Activated CD4-positive, alpha-beta T cell treated with anti-CD3 and anti-CD28 coated beads, Interleukin-2, amount 10 ng/mL, durations not matched to agents 7 days and 5 days (primary cell): Measurements from ENCODE around the gene SLC25A53. TPM values are rescaled to one million over a fixed set of nuclear protein-coding genes. Genes with fewer than 3 reads are reported as not detected.
"Not testable (repeated sequence)": the region's sequence is repeated elsewhere in the genome, so short reads cannot be mapped to it uniquely, and the experiment has no call there.

Source experiments
- CTCF ChIA-PET: fragments of 350-600 bp; sonication (Branson Sonifier 250); formaldehyde crosslinking; loops from one replicate; lab custom pipeline; 2021; ENCODE audit warnings: antibody characterized with exemption; lab: Charles Lee
- POLR2A ChIA-PET: fragments of 350-600 bp; sonication (Branson Sonifier 250); formaldehyde crosslinking; loops from one replicate; lab custom pipeline; 2021; ENCODE audit warnings: antibody characterized with exemption; lab: Charles Lee
- DNase-seq: peaks from one replicate; pipeline ENCODE4 v3.0.0-alpha.2; 2020
- H3K27ac Mint-ChIP-seq: one replicate; pipeline ENCODE4 v1.8.0; 2021; ENCODE audit warnings: mild to moderate bottlenecking, moderate library complexity, mixed read lengths
- H3K27me3 Mint-ChIP-seq: one replicate; pipeline ENCODE4 v1.8.0; 2021; ENCODE audit warnings: mixed read lengths
- H3K36me3 Mint-ChIP-seq: one replicate; pipeline ENCODE4 v1.8.0; 2021; ENCODE audit warnings: low read depth, mixed read lengths
- H3K4me1 Mint-ChIP-seq: one replicate; pipeline ENCODE4 v1.8.0; 2021; ENCODE audit warnings: mixed read lengths
- H3K4me3 Mint-ChIP-seq: one replicate; pipeline ENCODE4 v1.8.0; 2021; ENCODE audit warnings: mild to moderate bottlenecking, moderate library complexity, mixed read lengths
- H3K9me3 Mint-ChIP-seq: one replicate; pipeline ENCODE4 v1.8.0; 2021; ENCODE audit warnings: mixed read lengths
- total RNA-seq, 2 experiments: library from RNA; stranded (reverse); gene quantifications; one replicate each; pipeline ENCODE4 v1.2.3, GENCODE V29; 2021

The SLC25A53 gene
- total RNA-seq, 2 experiments from 2014 or later: 6.3 to 10.3 TPM

DNA sequence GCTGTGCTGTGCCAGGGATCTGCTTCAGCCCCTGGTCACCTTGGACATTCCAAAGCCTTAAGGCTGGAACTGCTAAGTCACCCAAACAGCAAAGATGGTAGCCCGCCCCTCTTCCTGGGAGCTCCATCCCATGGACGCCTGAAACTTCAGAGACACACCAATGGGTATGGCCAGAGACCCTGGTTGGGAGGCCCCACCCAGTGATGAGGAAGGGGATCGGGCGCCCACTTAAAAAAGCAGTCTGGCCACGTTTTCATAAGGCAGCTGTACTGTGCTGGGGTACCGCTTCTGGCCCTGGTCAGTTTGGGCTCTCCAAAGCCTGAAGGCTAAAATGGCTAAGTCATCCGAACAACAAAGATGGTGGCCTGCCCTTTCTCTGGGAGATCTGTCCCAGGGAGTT is 71.3 kb downstream of the SLC25A53 start:
- Mint-ChIP-seq H3K36me3 (no peaks in the 10 kb centered on the region), H3K4me1 (no peaks in the 10 kb centered on the region), H3K27me3 (peaks cover 2% of the 10 kb centered on the region), H3K4me3 (no peak overlapping the region), H3K27ac (no peak overlapping the region), H3K9me3 (no peaks in the 10 kb centered on the region)
- ChIA-PET CTCF (interaction anchor here (1.0 kb wide), 1 partner anchor 9 kb away, joined by 4 read pairs; no protein-coding TSS in a partner anchor), POLR2A (no interaction called here)
- DNase-seq: no peak

DNA sequence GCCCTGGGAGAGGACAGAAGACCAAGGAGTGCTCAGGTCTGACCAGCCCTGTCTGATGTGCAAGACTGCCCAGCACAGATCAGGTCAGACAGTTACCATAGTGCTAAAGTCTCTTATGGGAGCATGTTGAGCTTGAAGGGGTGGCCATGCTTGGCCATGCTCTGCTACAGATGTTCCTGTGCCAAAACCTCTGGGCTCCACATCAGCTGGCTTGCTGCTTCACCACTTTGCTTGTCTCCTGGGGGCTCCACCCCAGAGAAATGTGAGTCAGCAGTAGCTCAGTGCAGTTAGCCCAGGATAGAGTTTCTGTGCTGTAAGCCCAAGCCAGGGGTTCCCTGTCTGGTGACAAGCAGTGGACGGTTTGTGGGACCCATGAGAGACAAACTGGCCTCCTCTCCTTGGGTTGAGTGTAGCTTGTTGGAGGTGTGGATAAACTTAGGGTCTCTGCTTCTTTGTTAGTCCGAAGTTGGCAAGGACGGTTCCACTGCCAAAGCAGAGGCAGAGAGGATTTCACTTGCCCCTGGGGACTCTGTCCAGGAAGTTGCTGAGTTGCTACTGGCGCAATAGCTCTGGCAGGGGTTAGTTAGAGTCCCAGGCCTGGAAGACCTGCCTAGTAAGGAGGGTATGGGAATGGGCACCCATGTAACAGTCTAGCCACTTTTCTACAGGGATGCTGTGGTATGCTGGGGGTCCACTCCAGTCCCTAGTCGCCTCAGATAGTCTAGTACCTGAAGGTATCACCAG is 72.1 kb downstream of the SLC25A53 start:
- ChIA-PET POLR2A (no interaction called here), CTCF (interaction anchor here (0.6 kb wide), 1 partner anchor 29 kb away, joined by 3 read pairs; no protein-coding TSS in a partner anchor)
- H3K4me1 Mint-ChIP-seq: no peaks in the 10 kb centered on the region
- DNase-seq: no peak
- H3K27ac Mint-ChIP-seq: no peak overlapping the region
- no peak overlapping the region for H3K4me3 Mint-ChIP-seq
- H3K9me3 Mint-ChIP-seq: no peaks in the 10 kb centered on the region
- no peaks in the 10 kb centered on the region for H3K36me3 Mint-ChIP-seq
- peaks cover 2% of the 10 kb centered on the region for H3K27me3 Mint-ChIP-seq

DNA sequence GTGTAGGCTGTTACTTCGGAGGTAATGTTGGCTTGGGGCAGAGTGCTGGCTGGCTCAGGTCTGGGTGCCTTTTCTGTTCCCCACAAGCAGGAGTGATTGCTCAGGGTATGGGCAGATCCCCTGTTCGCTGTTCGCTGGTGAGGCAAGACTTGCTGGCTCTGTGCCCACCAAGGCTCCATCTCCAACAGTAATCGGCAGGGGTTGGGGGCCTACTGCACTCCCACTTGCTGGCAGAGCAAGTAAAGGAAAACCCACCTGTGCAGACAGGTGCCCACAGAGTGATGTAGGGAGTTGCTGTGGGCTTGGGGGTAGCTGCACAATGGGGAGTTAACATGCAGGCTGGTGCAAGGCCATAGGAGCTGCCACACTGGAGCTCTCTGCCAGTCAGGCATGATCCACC is 72.7 kb downstream of the SLC25A53 start:
- Mint-ChIP-seq H3K4me1 (no peaks in the 10 kb centered on the region), H3K36me3 (no peaks in the 10 kb centered on the region), H3K9me3 (no peaks in the 10 kb centered on the region), H3K4me3 (no peak overlapping the region), H3K27ac (no peak overlapping the region), H3K27me3 (peaks cover 2% of the 10 kb centered on the region)
- DNase-seq: no peak
- ChIA-PET CTCF (interaction anchor here (0.6 kb wide), 1 partner anchor 30 kb away, joined by 3 read pairs; no protein-coding TSS in a partner anchor), POLR2A (no interaction called here)

DNA sequence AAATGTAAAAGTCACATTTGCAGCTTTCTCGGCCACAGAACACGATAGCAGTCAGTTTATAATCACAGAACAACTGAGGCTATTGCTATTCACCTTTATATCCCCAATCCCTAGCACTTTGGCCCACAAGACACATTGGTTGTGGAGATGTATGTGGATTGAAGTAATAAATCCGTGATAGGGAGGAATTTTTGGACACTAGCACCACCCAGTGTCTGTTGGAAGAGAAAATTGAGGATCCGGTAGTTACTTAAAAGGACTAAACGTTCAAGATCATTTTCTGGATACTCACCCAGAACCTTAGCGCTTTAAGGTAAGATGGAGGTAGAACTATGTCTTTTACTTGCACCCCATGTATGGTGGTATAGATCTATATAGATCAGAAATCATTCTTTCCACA is 79.0 kb downstream of the SLC25A53 start:
- DNase-seq, H3K4me3 Mint-ChIP-seq, H3K9me3 Mint-ChIP-seq, POLR2A ChIA-PET, H3K36me3 Mint-ChIP-seq, CTCF ChIA-PET, H3K27ac Mint-ChIP-seq, H3K27me3 Mint-ChIP-seq, H3K4me1 Mint-ChIP-seq: not testable (repeated sequence)

DNA sequence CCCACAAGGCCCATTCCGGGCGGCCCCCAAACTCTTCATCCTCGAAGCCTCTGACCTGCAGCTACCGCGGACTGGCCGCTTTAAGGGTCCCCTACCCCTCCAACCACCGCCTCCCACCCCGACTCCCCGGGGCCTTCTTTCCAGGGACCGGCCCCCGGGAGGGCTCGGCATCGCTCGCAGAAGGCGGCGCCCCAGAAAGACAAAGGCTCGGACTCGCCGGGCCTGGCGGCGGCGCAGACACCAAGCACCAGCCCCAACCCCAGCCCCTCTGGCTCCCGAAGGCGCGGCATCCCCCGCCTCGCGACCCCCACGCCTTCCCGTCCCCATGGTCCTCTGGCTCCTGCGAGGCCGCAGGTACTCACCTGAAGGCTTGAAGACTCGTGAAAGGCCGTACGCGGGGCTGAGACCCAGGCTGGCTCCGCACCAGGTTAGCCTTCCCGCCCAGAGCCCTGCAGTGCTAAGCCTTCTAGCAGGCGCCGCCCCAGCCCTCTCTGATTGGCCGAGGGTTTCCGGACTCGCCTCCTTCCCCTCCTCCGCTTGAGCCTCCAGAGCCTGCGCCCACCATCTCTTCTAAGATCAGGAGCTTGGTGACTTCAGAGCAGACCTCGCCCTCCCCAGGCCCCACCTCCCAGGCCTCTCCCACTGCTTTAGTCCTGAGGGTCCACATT is 80.9 kb downstream of the SLC25A53 start, which contains the start of gene TMSB15C:
TMSB15C (minus strand) TSS at position 459 of the 668 bp plus-strand sequence.
- H3K27ac Mint-ChIP-seq, H3K4me3 Mint-ChIP-seq, POLR2A ChIA-PET, H3K9me3 Mint-ChIP-seq, H3K36me3 Mint-ChIP-seq, DNase-seq, H3K4me1 Mint-ChIP-seq, CTCF ChIA-PET, H3K27me3 Mint-ChIP-seq: not testable (repeated sequence)

DNA sequence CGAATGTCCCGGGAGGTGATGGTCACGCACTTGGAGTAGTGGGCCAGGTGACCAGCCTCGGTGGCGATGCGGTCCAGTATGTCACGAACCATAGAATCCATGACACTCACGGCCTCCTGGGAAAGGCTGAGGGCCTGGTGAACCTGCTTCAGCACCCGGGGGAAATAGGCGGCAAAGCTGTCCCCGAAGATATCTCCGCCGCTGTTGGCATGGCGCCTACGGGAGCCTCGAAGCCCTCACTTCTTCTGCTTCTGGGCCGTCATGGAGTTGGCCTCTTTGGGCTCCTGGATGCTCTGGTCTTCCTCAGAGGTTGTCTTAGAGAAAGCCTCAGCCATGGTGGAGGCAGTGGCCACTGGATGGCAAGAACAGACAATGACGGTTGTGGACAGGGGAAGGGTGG is 94.2 kb downstream of the SLC25A53 start:
- H3K27me3 Mint-ChIP-seq, POLR2A ChIA-PET, H3K4me1 Mint-ChIP-seq, H3K36me3 Mint-ChIP-seq, CTCF ChIA-PET, H3K4me3 Mint-ChIP-seq, H3K27ac Mint-ChIP-seq, DNase-seq, H3K9me3 Mint-ChIP-seq: not testable (repeated sequence)

DNA sequence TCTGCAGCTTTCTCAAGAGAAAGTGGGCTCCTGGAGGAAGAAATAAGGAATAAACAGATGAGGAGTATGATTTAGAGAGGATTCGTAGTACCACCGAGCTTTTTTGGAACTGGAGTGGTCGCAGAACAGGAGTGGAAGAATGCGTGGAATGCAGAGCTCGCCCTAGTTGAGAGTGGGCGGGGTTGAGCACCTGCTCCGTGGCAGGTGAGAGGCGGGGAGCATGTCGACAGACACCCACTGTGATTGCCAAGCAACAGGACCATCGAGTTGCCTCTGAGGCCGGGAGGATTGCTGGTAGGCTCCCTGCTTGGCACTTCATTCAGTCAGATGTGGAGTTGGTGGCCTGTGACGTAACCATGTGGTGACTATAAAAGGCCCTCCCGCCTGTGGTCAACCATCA is 101.9 kb downstream of the SLC25A53 start:
- H3K4me3 Mint-ChIP-seq, CTCF ChIA-PET, H3K4me1 Mint-ChIP-seq, POLR2A ChIA-PET, DNase-seq, H3K9me3 Mint-ChIP-seq, H3K27ac Mint-ChIP-seq, H3K36me3 Mint-ChIP-seq, H3K27me3 Mint-ChIP-seq: not testable (repeated sequence)

Other genes with a start within 250 kb of the SLC25A53 start
- gene TMSB15B, start 194.4 kb downstream of the SLC25A53 start, total RNA-seq: 1 to 10 TPM; 6.3 to 8.7 TPM
- not detected for gene H2BW1, start 143.3 kb downstream of the SLC25A53 start, total RNA-seq
- under 1 TPM in 1 of 2 experiments, not detected in 1; 0.10 TPM for gene H2BW2, start 117.1 kb downstream of the SLC25A53 start, total RNA-seq
- gene TMSB15C, start 80.8 kb downstream of the SLC25A53 start, total RNA-seq: 1 to 10 TPM; 4.1 to 4.4 TPM
- under 1 TPM; 0.64 to 0.65 TPM for gene ZCCHC18, start 44.5 kb downstream of the SLC25A53 start, total RNA-seq
- gene FAM199X, start 9.4 kb upstream of the SLC25A53 start, total RNA-seq: 10 to 100 TPM; 11.0 to 12.4 TPM
- not detected for gene ESX1, start 97.9 kb upstream of the SLC25A53 start, total RNA-seq